GM23338 (cell line): ENCODE results near the gene RXRG. TPM values are rescaled to one million over a fixed set of nuclear protein-coding genes. Genes with fewer than 3 reads are reported as not detected.

Source experiments
- ATAC-seq: fragments of 200-7000 bp; cut with Tn5 transposase; 3 replicates; pipeline ENCODE4 v1.9.1; 2020
- DNase-seq: peaks from one replicate; pipeline ENCODE4 v3.0.0-alpha.2; 2015; ENCODE audit warnings: low spot score
- H2AFZ ChIP-seq: fragments of 200-600 bp; sonication (generic); 2 replicates; pipeline ENCODE4 v1.8.0; 2016; ENCODE audit warnings: antibody characterized with exemption, mild to moderate bottlenecking, moderate library complexity
- H3F3A ChIP-seq: fragments of 200-600 bp; sonication (generic); replicated peaks from 2 replicates; pipeline ENCODE4 v1.8.0; 2017; ENCODE audit warnings: antibody characterized with exemption, mixed run types, low read depth
- H3K27ac ChIP-seq: fragments of 200-600 bp; sonication (generic); 2 replicates; pipeline ENCODE4 v1.6.1; 2016; ENCODE audit warnings: low read depth
- H3K27me3 ChIP-seq: fragments of 200-600 bp; sonication (generic); 2 replicates; pipeline ENCODE4 v1.8.0; 2016; ENCODE audit warnings: mild to moderate bottlenecking, mixed run types, moderate library complexity; ENCODE audit not compliant: insufficient read depth
- H3K36me3 ChIP-seq: fragments of 200-600 bp; sonication (generic); 2 replicates; pipeline ENCODE4 v1.8.0; 2016; ENCODE audit warnings: mild to moderate bottlenecking; ENCODE audit not compliant: insufficient read depth
- H3K4me1 ChIP-seq: fragments of 200-600 bp; sonication (generic); 2 replicates; pipeline ENCODE4 v1.8.0; 2016; ENCODE audit warnings: mild to moderate bottlenecking, moderate library complexity; ENCODE audit not compliant: insufficient read depth
- H3K4me2 ChIP-seq: fragments of 200-600 bp; sonication (generic); 2 replicates; pipeline ENCODE4 v1.7.1; 2017; ENCODE audit warnings: mixed run types
- H3K4me3 ChIP-seq: fragments of 200-600 bp; sonication (generic); 2 replicates; pipeline ENCODE4 v1.6.1; 2016; ENCODE audit warnings: mixed run types
- H3K79me2 ChIP-seq: fragments of 200-600 bp; sonication (generic); replicated peaks from 2 replicates; pipeline ENCODE4 v1.8.0; 2017; ENCODE audit warnings: mild to moderate bottlenecking; ENCODE audit not compliant: insufficient read depth
- H3K9me2 ChIP-seq: fragments of 200-600 bp; sonication (generic); 2 replicates; pipeline ENCODE4 v1.8.0; 2017; ENCODE audit not compliant: insufficient read depth
- H4K20me1 ChIP-seq: fragments of 200-600 bp; sonication (generic); replicated peaks from 2 replicates; pipeline ENCODE4 v1.8.0; 2017; ENCODE audit warnings: mild to moderate bottlenecking; ENCODE audit not compliant: insufficient read depth
- H3K27ac Mint-ChIP-seq: 2 replicates; pipeline ENCODE4 v1.8.0; 2020; ENCODE audit warnings: inconsistent platforms, mild to moderate bottlenecking, moderate library complexity, mixed read lengths
- H3K27me3 Mint-ChIP-seq: 3 replicates; pipeline ENCODE4 v1.8.0; 2022; ENCODE audit warnings: low read depth, mild to moderate bottlenecking, moderate library complexity, mixed read lengths, inconsistent platforms; ENCODE audit not compliant: insufficient read depth, poor library complexity
- H3K36me3 Mint-ChIP-seq: 3 replicates; pipeline ENCODE4 v1.8.0; 2021; ENCODE audit warnings: low read depth, mild to moderate bottlenecking, inconsistent platforms, moderate library complexity, mixed read lengths
- H3K4me1 Mint-ChIP-seq: 3 replicates; pipeline ENCODE4 v1.8.0; 2020; ENCODE audit warnings: mild to moderate bottlenecking, inconsistent platforms, mixed read lengths
- H3K4me3 Mint-ChIP-seq: 3 replicates; pipeline ENCODE4 v1.8.0; 2021; ENCODE audit warnings: moderate library complexity, mild to moderate bottlenecking, inconsistent platforms, mixed read lengths
- H3K9me3 Mint-ChIP-seq: 3 replicates; pipeline ENCODE4 v1.8.0; 2020; ENCODE audit warnings: moderate library complexity, mild to moderate bottlenecking, inconsistent platforms, mixed read lengths
- CREB1 ChIP-seq: fragments of 250-450 bp; sonication (Bioruptor Pico); IDR thresholded peaks from 2 replicates; pipeline ENCODE4 v1.5.0; 2020; ENCODE audit warnings: low read depth, mild to moderate bottlenecking, moderate library complexity
- EZH2 ChIP-seq: fragments of 200-600 bp; sonication (generic); IDR thresholded peaks from one replicate; pipeline ENCODE4 v1.8.0; 2017; ENCODE audit warnings: antibody characterized with exemption, mild to moderate bottlenecking, low read depth; ENCODE audit not compliant: unreplicated experiment
- EZH2phosphoT487 ChIP-seq: fragments of 200-600 bp; sonication (generic); IDR thresholded peaks from one replicate; pipeline ENCODE4 v1.8.1; 2018; ENCODE audit warnings: antibody characterized with exemption; ENCODE audit not compliant: unreplicated experiment
- JUNB ChIP-seq: IDR thresholded peaks from one replicate; pipeline ENCODE4 v1.6.1; 2016; ENCODE audit warnings: antibody characterized with exemption; ENCODE audit not compliant: unreplicated experiment
- NANOG ChIP-seq: IDR thresholded peaks from 2 replicates; pipeline ENCODE4 v1.6.1; 2016; ENCODE audit warnings: antibody characterized with exemption, borderline replicate concordance
- POLR2AphosphoS5 ChIP-seq: IDR thresholded peaks from 2 replicates; pipeline ENCODE4 v1.6.1; 2016; ENCODE audit warnings: antibody characterized with exemption, low read depth
- STAT1 ChIP-seq: IDR thresholded peaks from one replicate; pipeline ENCODE4 v1.6.1; 2016; ENCODE audit warnings: antibody characterized with exemption; ENCODE audit not compliant: unreplicated experiment
- ZNF114 ChIP-seq: fragments of 250-450 bp; sonication (Bioruptor Pico); IDR thresholded peaks from 2 replicates; pipeline ENCODE4 v1.5.0; 2020; ENCODE audit warnings: mild to moderate bottlenecking, moderate library complexity
- ZNF331 ChIP-seq: fragments of 250-450 bp; sonication (Bioruptor Pico); IDR thresholded peaks from 2 replicates; pipeline ENCODE4 v1.5.0; 2020; ENCODE audit warnings: low read depth, mild to moderate bottlenecking, moderate library complexity
- polyA plus RNA-seq: library from polyadenylated mRNA; unstranded; fragments of >200 nt; fragmentation: Nextera tagmentation; extraction: Ambion mirVana; gene quantifications from 2 replicates; pipeline ENCODE4 v1.2.1, GENCODE V29; 2016
- total RNA-seq: library from RNA; depleted of rRNA; stranded (reverse); fragments of >200 nt; shearing (Covaris generic); gene quantifications from 2 replicates; pipeline ENCODE4 v1.2.3, GENCODE V29; 2014
- TF ChIP-seq, protein P1 (sequence below): IDR thresholded peaks from 2 replicates; pipeline ENCODE4 v1.6.1; 2016; ENCODE audit warnings: antibody characterized with exemption
- TF ChIP-seq, protein P2 (sequence below): fragments of 250-450 bp; sonication (Bioruptor Pico); IDR thresholded peaks from 2 replicates; pipeline ENCODE4 v1.5.0; 2020; ENCODE audit warnings: mild to moderate bottlenecking, moderate library complexity
- TF ChIP-seq, protein P3 (sequence below), 2 experiments: fragments of 200-600 bp in 1 of 2; sonication (generic) in 1 of 2; conservative IDR thresholded peaks; 2 replicates each; pipeline versions ENCODE4 v1.5.1 to v1.6.1; 2016 to 2017; ENCODE audit warnings: antibody characterized with exemption in 2 of 2, low read depth in 2 of 2, mild to moderate bottlenecking in 2 of 2, moderate library complexity in 1 of 2
- TF ChIP-seq, protein P4 (sequence below): IDR thresholded peaks from one replicate; pipeline ENCODE4 v1.6.1; 2018; ENCODE audit warnings: antibody characterized with exemption; ENCODE audit not compliant: unreplicated experiment

Gene RXRG
- total and polyA plus RNA-seq, 2 experiments from 2014 or later = not detected

DNA sequence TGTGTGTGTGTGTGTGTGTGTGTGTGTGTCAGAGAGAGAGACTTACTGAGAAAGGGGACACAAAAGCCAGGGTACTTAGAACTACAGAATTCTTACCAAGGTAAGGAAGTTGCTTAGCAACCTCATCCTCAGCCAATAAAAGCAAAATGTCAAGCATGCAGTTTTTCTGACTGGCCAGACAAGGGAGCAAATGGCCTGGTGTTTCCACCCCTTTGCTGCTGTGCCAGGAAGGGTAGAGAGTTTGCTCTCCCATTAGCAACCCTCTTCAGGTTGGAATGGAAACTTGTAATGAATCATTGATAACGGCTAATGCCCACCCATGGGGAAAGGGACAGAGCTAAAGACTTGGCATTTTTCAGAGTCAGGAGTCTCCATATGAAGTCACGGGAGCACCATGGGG is 10.6 kb downstream of the RXRG start:
- DNase-seq = peak; percentile 58
- no peak overlapping the region for H3K27ac Mint-ChIP-seq

More for the DNA sequence above, 10.6 kb downstream of the RXRG start:
- Histone ChIP-seq H4K20me1 (no peaks in the 10 kb centered on the region), H3K79me2 (no peaks in the 10 kb centered on the region), H3K9me2 (0 out of 2 replicates have a peak, but pooled peaks cover 2% of the 10 kb centered on the region), H2AFZ (no peak overlapping the region), H3K4me3 (no peak overlapping the region), H3F3A (no peaks in the 10 kb centered on the region), H3K27ac (no peak overlapping the region), H3K27me3 (no peaks in the 10 kb centered on the region), H3K4me1 (0 out of 2 replicates have a peak, but pooled peaks cover 4% of the 10 kb centered on the region), H3K36me3 (no peaks in the 10 kb centered on the region), H3K4me2 (no peak overlapping the region)
- TF ChIP-seq, protein P1, sequence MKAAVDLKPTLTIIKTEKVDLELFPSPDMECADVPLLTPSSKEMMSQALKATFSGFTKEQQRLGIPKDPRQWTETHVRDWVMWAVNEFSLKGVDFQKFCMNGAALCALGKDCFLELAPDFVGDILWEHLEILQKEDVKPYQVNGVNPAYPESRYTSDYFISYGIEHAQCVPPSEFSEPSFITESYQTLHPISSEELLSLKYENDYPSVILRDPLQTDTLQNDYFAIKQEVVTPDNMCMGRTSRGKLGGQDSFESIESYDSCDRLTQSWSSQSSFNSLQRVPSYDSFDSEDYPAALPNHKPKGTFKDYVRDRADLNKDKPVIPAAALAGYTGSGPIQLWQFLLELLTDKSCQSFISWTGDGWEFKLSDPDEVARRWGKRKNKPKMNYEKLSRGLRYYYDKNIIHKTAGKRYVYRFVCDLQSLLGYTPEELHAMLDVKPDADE = no peak
- no peak for TF ChIP-seq EZH2
- TF ChIP-seq ZNF331 (CRISPR knock-in tag) = no peak
- TF ChIP-seq, protein P2, sequence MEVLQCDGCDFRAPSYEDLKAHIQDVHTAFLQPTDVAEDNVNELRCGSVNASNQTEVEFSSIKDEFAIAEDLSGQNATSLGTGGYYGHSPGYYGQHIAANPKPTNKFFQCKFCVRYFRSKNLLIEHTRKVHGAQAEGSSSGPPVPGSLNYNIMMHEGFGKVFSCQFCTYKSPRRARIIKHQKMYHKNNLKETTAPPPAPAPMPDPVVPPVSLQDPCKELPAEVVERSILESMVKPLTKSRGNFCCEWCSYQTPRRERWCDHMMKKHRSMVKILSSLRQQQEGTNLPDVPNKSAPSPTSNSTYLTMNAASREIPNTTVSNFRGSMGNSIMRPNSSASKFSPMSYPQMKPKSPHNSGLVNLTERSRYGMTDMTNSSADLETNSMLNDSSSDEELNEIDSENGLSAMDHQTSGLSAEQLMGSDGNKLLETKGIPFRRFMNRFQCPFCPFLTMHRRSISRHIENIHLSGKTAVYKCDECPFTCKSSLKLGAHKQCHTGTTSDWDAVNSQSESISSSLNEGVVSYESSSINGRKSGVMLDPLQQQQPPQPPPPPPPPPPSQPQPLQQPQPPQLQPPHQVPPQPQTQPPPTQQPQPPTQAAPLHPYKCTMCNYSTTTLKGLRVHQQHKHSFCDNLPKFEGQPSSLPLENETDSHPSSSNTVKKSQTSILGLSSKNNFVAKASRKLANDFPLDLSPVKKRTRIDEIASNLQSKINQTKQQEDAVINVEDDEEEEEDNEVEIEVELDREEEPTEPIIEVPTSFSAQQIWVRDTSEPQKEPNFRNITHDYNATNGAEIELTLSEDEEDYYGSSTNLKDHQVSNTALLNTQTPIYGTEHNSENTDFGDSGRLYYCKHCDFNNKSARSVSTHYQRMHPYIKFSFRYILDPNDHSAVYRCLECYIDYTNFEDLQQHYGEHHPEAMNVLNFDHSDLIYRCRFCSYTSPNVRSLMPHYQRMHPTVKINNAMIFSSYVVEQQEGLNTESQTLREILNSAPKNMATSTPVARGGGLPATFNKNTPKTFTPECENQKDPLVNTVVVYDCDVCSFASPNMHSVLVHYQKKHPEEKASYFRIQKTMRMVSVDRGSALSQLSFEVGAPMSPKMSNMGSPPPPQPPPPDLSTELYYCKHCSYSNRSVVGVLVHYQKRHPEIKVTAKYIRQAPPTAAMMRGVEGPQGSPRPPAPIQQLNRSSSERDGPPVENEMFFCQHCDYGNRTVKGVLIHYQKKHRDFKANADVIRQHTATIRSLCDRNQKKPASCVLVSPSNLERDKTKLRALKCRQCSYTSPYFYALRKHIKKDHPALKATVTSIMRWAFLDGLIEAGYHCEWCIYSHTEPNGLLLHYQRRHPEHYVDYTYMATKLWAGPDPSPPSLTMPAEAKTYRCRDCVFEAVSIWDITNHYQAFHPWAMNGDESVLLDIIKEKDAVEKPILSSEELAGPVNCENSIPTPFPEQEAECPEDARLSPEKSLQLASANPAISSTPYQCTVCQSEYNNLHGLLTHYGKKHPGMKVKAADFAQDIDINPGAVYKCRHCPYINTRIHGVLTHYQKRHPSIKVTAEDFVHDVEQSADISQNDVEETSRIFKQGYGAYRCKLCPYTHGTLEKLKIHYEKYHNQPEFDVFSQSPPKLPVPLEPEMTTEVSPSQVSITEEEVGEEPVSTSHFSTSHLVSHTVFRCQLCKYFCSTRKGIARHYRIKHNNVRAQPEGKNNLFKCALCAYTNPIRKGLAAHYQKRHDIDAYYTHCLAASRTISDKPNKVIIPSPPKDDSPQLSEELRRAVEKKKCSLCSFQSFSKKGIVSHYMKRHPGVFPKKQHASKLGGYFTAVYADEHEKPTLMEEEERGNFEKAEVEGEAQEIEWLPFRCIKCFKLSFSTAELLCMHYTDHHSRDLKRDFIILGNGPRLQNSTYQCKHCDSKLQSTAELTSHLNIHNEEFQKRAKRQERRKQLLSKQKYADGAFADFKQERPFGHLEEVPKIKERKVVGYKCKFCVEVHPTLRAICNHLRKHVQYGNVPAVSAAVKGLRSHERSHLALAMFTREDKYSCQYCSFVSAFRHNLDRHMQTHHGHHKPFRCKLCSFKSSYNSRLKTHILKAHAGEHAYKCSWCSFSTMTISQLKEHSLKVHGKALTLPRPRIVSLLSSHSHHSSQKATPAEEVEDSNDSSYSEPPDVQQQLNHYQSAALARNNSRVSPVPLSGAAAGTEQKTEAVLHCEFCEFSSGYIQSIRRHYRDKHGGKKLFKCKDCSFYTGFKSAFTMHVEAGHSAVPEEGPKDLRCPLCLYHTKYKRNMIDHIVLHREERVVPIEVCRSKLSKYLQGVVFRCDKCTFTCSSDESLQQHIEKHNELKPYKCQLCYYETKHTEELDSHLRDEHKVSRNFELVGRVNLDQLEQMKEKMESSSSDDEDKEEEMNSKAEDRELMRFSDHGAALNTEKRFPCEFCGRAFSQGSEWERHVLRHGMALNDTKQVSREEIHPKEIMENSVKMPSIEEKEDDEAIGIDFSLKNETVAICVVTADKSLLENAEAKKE (CRISPR knock-in tag) = no peak
- no peak for TF ChIP-seq POLR2AphosphoS5
- TF ChIP-seq CREB1 = no peak
- TF ChIP-seq, protein P3, sequence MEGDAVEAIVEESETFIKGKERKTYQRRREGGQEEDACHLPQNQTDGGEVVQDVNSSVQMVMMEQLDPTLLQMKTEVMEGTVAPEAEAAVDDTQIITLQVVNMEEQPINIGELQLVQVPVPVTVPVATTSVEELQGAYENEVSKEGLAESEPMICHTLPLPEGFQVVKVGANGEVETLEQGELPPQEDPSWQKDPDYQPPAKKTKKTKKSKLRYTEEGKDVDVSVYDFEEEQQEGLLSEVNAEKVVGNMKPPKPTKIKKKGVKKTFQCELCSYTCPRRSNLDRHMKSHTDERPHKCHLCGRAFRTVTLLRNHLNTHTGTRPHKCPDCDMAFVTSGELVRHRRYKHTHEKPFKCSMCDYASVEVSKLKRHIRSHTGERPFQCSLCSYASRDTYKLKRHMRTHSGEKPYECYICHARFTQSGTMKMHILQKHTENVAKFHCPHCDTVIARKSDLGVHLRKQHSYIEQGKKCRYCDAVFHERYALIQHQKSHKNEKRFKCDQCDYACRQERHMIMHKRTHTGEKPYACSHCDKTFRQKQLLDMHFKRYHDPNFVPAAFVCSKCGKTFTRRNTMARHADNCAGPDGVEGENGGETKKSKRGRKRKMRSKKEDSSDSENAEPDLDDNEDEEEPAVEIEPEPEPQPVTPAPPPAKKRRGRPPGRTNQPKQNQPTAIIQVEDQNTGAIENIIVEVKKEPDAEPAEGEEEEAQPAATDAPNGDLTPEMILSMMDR (conservative IDR thresholded peaks at IDR 0.05; ENCODE audit: low read depth in 2 of 2) = no peak
- TF ChIP-seq ZNF114 (CRISPR knock-in tag) = no peak
- no peak for TF ChIP-seq STAT1
- no peak for TF ChIP-seq EZH2phosphoT487
- TF ChIP-seq JUNB = no peak
- no peak for TF ChIP-seq NANOG
- TF ChIP-seq, protein P4, sequence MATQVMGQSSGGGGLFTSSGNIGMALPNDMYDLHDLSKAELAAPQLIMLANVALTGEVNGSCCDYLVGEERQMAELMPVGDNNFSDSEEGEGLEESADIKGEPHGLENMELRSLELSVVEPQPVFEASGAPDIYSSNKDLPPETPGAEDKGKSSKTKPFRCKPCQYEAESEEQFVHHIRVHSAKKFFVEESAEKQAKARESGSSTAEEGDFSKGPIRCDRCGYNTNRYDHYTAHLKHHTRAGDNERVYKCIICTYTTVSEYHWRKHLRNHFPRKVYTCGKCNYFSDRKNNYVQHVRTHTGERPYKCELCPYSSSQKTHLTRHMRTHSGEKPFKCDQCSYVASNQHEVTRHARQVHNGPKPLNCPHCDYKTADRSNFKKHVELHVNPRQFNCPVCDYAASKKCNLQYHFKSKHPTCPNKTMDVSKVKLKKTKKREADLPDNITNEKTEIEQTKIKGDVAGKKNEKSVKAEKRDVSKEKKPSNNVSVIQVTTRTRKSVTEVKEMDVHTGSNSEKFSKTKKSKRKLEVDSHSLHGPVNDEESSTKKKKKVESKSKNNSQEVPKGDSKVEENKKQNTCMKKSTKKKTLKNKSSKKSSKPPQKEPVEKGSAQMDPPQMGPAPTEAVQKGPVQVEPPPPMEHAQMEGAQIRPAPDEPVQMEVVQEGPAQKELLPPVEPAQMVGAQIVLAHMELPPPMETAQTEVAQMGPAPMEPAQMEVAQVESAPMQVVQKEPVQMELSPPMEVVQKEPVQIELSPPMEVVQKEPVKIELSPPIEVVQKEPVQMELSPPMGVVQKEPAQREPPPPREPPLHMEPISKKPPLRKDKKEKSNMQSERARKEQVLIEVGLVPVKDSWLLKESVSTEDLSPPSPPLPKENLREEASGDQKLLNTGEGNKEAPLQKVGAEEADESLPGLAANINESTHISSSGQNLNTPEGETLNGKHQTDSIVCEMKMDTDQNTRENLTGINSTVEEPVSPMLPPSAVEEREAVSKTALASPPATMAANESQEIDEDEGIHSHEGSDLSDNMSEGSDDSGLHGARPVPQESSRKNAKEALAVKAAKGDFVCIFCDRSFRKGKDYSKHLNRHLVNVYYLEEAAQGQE = no peak
- Mint-ChIP-seq H3K4me1 (peaks cover 7% of the 10 kb centered on the region), H3K4me3 (no peak overlapping the region), H3K36me3 (no peaks in the 10 kb centered on the region), H3K9me3 (no peaks in the 10 kb centered on the region), H3K27me3 (peaks cover 2% of the 10 kb centered on the region)
- ATAC-seq = peak; percentile 79
